ENCODE measurements around the gene BNIPL.
A peak's percentile ranks its signal among the peaks of the same experiment; 100 is the strongest.

Gene BNIPL, protein sequence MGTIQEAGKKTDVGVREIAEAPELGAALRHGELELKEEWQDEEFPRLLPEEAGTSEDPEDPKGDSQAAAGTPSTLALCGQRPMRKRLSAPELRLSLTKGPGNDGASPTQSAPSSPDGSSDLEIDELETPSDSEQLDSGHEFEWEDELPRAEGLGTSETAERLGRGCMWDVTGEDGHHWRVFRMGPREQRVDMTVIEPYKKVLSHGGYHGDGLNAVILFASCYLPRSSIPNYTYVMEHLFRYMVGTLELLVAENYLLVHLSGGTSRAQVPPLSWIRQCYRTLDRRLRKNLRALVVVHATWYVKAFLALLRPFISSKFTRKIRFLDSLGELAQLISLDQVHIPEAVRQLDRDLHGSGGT

DNA sequence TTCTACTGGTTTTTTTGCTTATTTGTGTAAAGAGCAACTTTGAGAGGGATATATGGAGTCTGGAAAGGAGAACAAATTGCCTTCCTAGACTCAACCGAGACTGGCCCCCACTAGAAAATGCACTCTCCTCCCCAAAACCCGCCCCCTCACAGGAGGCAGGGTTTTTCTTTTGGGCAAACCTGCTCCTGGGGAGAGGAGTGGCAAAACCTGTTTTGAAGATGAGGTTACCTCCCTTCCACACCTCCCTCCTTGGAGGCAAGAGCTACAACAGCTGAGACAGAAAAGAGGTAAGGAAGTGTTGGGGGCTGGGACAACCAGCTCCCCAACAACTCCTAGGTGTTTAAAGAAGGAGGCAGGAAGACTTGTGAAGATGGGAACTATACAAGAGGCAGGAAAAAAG, at the start of gene BNIPL:
BNIPL (plus strand) TSS at position 231 of the 400 bp plus-strand sequence; CDS start at position 371, 140 bp downstream.
- DNase-seq (ENCODE audit: low read depth) = no peak
- TF ChIP-seq, protein P1, sequence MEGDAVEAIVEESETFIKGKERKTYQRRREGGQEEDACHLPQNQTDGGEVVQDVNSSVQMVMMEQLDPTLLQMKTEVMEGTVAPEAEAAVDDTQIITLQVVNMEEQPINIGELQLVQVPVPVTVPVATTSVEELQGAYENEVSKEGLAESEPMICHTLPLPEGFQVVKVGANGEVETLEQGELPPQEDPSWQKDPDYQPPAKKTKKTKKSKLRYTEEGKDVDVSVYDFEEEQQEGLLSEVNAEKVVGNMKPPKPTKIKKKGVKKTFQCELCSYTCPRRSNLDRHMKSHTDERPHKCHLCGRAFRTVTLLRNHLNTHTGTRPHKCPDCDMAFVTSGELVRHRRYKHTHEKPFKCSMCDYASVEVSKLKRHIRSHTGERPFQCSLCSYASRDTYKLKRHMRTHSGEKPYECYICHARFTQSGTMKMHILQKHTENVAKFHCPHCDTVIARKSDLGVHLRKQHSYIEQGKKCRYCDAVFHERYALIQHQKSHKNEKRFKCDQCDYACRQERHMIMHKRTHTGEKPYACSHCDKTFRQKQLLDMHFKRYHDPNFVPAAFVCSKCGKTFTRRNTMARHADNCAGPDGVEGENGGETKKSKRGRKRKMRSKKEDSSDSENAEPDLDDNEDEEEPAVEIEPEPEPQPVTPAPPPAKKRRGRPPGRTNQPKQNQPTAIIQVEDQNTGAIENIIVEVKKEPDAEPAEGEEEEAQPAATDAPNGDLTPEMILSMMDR (IDR thresholded peaks at IDR 0.05; ENCODE audit: insufficient read depth, low read depth, low read length, missing control alignments) = no peak
- no peak within 1 kb of the TSS for H3K4me3 ChIP-seq (ENCODE audit: low read depth, low read length)

DNA sequence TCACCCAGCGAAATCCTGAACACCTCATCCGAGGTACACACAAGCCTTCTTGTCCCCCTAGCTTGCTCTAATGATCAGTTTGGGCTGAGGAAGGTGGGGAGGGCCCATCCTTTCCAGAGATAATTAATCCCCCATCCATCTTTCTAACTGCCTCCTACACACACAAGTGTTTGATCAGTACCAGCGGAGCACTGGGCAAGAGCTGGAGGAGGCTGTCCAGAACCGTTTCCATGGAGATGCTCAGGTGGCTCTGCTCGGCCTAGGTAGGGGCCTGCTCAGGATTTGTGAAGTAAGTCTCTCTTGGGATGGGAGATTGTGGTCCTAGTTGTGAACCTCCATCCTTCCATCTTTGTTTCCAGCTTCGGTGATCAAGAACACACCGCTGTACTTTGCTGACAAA, 48.5 kb upstream of the BNIPL start:
- TF ChIP-seq, protein P1 (IDR thresholded peaks at IDR 0.05; ENCODE audit: insufficient read depth, low read depth, low read length, missing control alignments) = no peak
- no peak overlapping the region for H3K4me3 ChIP-seq (ENCODE audit: low read depth, low read length)
- no peak for DNase-seq (ENCODE audit: low read depth)

DNA sequence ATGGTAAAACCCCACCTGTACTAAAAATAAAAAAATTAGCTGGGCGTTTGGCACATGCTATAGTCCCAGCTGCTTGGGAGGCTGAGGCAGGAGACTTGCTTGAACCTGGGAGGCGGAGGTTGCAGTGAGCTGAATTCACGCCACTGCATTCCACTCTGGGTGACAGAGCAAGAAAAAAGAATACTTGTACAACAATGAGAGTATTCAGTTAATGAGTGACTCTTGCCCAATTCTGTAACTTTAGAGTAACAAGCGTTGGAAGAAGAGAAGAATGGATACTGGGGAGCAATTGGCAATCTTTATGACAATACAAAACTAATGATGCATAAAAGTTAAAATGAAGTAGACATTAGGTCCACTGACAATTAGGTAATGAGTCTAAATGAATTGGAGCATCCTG, 43.8 kb upstream of the BNIPL start:
- H3K4me3 ChIP-seq (ENCODE audit: low read depth, low read length) = no peak overlapping the region
- TF ChIP-seq, protein P1 (IDR thresholded peaks at IDR 0.05; ENCODE audit: insufficient read depth, low read depth, low read length, missing control alignments) = no peak
- no peak for DNase-seq (ENCODE audit: low read depth)

DNA sequence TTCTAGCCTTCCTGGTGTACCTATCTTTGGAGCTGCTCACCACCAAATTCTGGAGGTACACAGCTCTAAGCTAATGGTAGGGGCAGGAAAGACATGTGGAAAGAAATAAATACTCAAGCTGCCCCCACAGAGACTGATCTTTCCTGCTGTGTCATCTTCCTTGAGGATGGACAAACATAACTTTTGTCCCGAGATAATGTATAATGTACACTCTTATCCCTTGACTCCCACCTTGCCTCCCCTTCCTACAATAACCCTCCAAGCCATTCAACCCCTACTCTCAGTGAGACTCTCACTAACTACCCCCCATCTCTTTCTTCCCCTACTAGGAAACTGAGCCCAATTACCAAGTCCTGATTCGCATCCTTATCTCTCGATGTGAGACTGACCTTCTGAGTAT, 42.1 kb upstream of the BNIPL start:
- no peak overlapping the region for H3K4me3 ChIP-seq (ENCODE audit: low read depth, low read length)
- no peak for DNase-seq (ENCODE audit: low read depth)
- TF ChIP-seq, protein P1 (IDR thresholded peaks at IDR 0.05; ENCODE audit: insufficient read depth, low read depth, low read length, missing control alignments) = no peak

DNA sequence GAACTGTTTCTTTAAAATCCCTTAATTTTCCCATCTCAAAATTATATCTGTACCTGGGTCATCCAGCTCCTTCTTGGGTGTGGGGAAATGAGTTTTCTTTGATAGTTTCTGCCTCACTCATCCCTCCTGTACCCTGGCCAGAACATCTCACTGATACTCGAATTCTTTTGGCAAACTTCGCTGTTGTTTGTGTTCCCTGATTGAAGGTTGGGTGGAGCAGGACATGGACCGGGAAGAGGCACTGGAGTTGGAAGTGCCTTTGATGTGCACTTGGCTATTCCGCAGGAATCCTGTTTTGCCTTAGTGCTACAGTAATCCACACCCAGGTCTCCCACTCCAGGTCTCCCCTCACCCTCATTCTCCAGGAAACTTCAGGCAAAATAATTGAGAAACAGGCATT, 40.9 kb upstream of the BNIPL start:
- TF ChIP-seq, protein P1 (IDR thresholded peaks at IDR 0.05; ENCODE audit: insufficient read depth, low read depth, low read length, missing control alignments) = no peak
- H3K4me3 ChIP-seq (ENCODE audit: low read depth, low read length) = peak overlapping the region; percentile 42

DNA sequence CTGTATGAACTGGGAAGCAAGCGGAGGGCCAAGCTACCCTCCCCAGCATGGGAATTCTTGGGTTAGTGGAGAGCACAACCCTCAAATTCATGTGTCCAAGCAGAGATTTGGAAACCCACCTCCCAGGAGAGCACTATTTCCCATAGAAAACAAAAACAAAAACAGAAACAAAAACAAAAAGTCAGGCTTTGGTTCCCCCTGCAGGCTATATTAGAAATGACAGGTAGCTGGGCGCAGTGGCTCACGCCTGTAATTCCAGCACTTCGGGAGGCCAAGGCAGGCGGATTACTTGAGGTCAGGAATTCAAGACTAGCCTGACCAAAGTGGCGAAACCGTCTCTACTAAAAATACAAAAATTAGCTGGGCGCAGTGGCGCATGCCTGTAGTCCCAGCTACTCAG, 40.5 kb upstream of the BNIPL start:
- TF ChIP-seq, protein P1 (IDR thresholded peaks at IDR 0.05; ENCODE audit: insufficient read depth, low read depth, low read length, missing control alignments) = peak; percentile 67
- peak; percentile 47 for DNase-seq (ENCODE audit: low read depth)
- H3K4me3 ChIP-seq (ENCODE audit: low read depth, low read length) = peak overlapping the region; percentile 42

More for the DNA sequence above, 40.9 kb upstream of the BNIPL start:
- DNase-seq (ENCODE audit: low read depth) = no peak

Measured in GM12865 (cell line).